GM19324 (cell line): ENCODE data around the gene BMP8B.
"Not testable (repeated sequence)": the region's sequence is repeated elsewhere in the genome, so short reads cannot be mapped to it uniquely, and the experiment has no call there.

Experiments used
- ATAC-seq: cut with Tn5 transposase; IDR thresholded peaks from one replicate; pipeline ENCODE4 v1.9.1; 2021; ENCODE audit warnings: mild to moderate bottlenecking, moderate library complexity; ENCODE audit not compliant: unreplicated experiment, low FRiP score

Gene BMP8B, protein sequence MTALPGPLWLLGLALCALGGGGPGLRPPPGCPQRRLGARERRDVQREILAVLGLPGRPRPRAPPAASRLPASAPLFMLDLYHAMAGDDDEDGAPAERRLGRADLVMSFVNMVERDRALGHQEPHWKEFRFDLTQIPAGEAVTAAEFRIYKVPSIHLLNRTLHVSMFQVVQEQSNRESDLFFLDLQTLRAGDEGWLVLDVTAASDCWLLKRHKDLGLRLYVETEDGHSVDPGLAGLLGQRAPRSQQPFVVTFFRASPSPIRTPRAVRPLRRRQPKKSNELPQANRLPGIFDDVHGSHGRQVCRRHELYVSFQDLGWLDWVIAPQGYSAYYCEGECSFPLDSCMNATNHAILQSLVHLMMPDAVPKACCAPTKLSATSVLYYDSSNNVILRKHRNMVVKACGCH

DNA sequence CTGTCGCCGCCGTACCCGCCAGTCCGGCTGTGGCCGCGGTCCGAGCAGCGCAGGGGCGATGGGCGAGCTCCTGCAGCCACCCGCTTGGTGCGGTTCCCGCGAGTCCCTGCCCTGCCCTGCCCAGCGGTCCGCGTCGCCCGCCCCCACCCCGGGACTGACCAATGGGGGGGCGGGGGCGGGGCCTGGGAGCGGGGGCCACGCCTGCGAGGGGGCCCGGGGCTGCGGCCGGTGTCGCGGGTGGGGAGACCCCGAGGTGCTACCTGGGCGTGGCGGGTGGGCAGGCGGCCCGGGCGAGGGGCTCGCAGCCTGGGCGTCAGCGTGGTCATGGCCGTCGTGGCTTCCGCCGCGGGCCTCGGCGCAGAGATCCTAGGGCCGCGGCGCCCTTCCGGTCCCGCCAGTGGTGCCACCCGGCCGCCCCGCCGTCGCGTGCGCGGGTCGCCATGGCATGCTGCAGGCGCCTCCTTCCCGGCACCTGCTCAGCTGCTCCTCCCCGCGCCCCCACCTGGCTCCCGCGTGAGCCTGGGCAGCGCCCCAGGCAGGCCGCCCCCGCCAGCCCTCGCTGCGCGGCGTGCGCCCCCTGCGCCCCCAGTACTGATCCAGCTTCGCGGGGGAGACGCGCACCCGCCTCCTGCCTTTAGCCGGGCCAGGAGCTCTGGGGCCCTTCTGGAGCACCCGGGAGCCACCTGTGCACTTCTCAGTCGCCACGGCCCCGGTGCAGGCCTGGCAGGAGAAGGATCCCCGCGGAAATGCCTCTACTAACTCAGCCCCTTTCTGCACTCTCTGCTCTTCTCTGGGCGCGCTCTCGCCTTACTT is at the start of gene BMP8B:
Gene BMP8B (minus strand): TSS at position 108 of the 813 bp plus-strand sequence. CDS start 380 bp downstream, outside the sequence.
- peak; percentile 54 for ATAC-seq

DNA sequence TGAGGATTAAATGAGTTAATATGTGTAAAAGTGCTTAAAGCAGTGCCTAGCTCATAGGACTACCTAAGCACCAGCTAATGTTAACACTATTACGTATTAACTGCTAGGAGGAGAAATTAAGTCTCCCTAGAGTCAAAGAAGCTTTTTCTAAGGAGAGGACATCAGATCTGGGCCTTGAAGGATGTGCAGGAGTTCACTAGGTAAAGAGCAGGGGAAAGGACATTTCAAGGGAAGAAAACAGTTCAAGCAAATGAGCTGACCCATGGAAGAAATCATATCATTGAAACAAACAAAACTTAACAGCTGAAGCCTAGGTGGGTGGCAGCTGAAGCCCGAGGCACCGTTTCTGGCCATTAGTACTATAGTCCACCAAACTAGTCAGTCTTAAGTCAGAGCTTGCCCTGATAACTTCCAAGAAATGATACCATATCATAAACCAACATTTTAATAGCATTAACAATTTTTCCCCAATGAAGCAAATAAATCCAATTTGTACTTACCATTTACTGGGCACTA is 48.0 kb upstream of the BMP8B start:
- no peak for ATAC-seq

DNA sequence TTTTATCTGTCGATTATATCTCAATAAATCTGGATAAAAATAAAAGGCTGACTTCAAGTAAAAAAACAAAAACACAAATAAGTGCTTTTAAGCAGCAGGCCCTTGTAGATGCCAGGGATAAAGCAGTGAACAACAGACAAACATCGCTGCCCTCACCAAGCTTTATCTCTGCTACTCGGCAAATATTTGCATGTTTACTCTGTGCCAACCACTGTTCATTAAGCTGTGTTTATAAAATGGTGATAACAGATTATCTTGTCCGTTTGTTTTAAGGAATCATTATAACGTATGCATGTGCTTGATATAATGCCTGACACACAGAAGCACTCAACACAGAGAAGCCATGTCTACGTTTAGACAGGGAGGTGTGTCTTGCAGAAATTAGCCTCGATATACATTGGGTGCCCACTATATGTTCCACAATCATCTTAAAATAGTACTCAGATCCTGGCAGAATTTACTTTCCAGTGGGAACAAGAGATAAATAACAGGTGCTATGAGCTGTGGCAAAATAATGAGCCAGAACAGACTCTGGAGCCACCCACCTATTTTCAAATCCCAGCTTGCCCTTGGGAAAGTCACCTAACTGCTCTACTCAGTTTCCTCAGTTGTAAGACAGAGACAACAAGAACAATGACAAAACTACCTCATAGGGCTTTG is 47.4 kb upstream of the BMP8B start:
- no peak for ATAC-seq

DNA sequence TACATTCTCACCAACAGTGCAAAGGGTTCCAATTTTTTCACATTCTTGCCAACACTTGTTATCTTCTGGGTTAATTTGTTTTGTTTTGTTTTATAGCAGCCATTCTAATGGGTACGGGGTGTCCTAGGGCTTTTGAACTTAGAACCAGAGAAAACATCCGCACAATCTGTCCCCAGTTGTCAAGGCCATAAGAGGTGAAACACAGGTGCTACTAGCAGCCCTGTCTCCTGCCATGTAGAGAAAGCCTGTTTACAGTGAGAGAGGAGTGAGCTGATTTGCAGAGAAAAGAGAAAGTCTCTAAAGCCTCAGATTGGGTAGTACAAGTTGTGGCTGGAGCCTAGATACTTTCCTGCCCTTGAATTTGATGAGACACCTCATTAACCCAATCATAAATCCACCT is 46.4 kb upstream of the BMP8B start:
- ATAC-seq, result no peak

DNA sequence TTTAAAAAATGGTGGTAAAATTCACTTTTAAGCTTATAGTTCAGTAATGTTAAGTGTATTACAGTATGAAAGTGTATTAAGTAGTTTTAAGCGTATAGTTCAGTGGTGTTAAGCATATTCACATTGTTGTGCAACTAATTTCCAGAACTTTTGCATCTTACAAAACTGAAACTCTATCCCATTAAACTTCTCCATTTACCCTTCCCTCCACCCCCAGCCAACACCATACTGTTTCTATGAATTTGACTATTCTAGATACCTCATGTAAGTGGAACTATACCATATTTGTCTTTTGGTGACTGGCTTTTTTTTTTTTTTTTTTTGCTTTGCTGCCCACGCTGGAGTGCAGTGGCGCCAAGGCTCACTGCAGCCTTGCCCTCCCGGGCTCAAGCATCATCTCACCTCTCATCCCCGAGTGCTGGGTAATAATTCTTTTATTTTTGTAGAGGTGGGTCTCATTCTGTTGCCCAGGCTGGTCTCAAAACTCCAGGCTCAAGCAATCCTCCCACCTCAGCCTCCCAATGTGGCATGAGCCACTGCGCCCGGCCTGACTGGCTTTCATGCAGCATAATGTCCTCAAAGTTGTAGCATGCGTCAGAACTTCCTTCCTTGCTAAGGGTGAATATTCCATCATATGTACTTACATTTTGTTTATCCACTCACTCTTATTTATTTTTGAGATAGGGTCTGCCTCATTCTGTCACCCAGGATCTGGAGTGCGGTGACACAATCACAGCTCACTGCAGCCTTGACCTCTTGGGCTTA is 45.1 kb upstream of the BMP8B start:
- no peak for ATAC-seq

DNA sequence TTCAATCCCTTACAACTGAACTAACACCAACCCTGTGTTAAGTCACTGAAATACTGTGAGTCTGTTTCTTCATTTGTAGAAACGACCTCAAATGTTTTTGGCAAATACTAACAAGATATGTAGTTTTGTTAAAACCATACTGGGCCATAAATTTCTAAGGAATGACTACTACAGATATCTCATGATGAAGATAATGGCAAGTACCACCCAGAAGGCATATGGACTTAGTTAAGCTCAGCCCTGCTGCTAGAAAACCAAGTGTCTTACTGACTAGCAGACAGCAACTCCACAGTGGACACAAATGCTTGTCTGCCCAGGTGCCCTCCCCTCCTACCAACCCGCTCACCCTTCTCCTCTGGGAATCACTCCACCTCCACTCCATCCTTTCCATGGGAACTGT is 44.5 kb upstream of the BMP8B start:
- ATAC-seq, result no peak

DNA sequence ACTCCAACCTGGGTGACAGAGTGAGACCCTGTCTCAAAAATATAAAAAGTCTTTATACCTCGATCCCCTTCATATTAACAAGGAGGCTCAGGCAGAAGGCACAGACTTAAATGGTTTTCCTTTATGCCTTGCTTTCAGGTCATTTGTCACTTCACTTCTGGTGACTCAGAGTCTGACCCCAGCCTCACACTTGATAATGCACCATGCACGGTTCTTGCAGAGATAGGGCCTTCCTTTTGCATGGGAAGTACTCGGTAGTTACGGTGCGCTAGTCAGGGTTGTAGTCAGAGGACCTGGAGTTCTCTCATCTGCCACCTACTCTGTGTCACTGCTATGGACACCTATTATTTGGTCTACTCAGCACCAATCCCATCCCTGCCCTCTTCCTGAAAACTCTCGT is 43.6 kb upstream of the BMP8B start:
- ATAC-seq, result no peak

DNA sequence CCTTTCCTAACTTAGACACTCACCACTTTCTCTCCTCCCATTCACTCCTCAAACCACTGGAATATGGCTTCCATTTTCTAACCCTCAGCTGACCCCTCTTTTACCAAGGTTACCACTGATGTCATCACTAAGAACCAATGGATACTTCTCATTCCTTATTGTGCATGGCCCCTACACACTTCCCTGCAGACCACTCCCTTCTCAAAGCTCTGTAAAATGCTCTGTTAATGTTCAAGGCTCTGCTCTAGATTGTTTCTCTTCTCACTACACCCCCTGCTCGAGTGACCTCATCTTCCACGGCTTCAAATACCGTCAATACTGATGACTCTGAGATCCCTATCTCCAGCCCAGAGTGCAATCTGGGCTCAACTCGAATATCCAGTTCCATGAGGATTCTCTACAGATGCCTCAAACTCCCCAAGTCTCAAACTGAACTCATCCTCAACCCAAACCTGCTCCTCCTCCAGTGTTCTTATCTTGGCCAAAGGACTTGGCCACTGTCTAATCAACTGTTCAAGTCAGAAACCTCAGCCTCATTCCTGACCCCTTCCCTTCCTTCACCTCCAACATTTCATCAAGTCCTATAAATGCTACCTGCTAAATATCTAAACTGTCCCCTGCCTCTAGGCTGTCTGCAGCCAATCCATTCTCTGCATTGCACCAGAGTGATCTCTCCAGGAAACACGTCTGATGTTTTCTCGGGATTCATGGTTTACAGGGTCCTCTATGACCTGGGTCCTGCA is 41.3 kb upstream of the BMP8B start:
- ATAC-seq, result no peak

DNA sequence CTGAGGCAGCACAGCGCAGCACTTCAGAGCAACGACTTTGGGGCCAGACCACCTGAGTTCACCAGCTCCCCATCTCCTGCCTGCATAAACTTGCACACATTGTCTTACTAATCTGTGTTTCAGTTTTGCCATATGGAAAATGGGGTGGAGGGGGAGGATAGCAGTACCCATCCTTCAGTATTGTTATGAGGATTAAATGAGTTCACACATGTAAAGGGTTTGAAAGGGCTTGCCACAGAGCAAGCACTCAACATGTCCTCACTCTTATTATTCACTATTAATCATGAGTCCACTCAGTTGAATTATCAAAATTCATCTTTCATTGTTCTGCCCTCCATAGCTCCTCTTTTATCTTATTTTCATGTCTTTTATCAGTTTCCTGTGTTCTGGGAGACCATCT is 40.1 kb upstream of the BMP8B start:
- no peak for ATAC-seq

DNA sequence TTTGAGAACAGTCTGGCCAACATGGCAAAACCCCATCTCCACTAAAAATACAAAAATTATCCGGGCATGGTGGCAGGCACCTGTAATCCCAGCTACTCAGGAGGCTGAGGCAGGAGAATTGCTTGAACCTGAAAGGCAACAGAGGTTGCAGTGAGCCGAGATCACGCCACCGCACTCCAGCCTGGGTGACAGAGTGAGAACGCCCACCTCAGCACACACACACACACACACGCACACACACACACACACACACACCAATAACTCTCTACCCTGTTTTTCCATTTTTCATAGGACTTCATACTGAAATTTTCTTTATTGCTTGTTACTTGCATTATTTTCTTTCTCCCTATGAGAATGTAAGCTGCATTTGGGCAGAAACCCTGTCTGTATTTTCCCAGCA is 39.6 kb upstream of the BMP8B start:
- ATAC-seq, result not testable (repeated sequence)

DNA sequence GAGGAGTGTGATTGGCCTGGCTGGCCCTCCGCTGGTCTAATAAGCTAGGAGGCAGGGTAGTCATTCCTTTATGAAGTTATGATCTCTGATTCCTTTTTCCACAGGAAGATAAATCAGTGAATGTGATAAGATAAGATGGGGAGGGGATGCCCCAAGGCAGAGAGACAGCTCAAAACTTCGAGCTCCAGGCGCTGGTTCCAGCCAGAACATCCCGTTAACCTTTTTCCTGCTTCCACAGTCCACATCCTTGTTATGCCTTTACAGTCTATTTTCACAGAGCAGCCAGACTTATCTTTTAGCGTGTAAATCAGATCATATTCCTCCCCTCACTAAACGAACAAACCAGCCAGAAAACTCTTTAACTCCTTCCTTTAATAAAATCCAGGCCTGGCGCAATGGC is 38.5 kb upstream of the BMP8B start:
- ATAC-seq, result no peak

DNA sequence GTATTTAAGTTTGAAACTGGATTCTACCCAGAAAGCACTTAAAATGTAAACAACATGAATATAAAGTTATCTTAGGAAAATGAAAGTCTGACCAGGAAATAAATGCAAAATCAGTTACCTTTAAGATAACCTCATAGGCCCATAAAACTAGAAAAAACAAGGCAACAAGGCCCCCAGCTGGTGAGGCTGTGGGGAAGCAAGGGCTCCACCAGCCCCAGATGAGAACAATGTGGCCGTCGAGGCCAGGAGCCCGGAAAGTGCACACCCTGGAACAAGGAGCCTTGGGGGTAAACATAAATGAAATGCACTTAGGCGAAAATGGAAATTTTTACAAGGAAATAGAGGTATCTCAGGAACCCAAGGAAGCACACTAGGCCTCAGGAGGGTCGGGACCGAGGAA is 37.9 kb upstream of the BMP8B start:
- no peak for ATAC-seq

DNA sequence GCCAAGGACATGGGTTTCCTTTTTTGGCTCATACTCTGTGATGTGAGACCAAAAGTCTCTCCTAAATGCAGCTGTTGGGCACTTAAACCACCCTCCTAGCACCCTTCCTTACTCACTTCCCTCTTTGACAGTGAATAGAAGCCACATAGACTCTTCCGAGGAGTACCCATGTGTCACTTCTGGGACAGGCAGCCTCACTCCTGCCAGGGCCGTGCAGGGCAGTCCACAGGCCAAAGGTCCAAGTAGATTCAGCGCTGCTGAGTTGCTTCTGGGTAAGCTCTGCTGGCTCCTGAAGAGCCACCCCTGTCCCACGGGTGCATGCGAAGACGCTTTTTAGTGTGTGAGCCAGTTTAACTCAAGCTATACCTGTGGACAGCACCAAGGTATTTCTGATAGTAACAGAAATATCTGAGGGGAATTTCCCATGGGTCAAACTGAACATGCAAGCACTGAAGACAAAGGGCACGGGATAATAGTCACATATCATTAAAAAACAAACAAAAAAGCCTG is 36.8 kb upstream of the BMP8B start:
- ATAC-seq, result no peak

DNA sequence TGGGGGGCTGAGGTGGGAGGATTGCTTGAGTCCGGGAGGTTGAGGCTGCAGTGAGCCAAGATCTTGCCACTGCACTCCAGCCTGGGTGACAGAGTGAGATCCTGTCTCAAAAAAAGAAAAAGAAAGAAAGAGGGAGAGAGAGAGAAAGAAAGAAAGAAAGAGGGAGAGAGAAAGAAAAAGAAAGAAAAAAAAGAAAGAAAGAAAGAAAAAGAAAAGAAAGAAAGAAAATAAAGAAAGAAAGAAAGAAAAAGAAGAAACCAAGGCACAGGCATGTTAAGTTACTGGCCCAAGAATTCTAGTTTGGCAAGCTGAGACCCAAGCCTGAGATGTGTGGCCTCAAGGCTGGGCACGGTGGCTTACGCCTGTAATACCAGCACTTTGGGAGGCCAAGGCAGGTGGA is 34.8 kb upstream of the BMP8B start:
- not testable (repeated sequence) for ATAC-seq

DNA sequence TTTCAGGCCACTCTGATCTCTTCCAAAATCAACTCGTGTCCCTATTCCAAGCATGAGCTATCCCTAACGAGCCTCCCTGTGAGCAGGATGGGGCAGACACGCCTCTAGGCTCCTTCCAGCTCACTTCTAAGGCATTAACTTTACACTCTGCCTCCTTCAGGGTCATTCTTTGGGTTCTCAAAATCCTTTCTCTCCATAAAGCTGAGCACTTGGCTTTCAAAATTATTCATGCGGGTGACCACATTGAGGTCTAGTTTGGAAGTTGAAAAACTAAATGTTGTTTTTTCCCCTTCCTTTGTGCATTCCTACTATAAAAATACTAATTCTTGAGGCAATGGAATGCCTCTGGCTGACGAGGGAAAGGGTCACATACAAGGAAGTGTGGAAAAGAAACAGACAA is 33.5 kb upstream of the BMP8B start:
- ATAC-seq, result no peak

DNA sequence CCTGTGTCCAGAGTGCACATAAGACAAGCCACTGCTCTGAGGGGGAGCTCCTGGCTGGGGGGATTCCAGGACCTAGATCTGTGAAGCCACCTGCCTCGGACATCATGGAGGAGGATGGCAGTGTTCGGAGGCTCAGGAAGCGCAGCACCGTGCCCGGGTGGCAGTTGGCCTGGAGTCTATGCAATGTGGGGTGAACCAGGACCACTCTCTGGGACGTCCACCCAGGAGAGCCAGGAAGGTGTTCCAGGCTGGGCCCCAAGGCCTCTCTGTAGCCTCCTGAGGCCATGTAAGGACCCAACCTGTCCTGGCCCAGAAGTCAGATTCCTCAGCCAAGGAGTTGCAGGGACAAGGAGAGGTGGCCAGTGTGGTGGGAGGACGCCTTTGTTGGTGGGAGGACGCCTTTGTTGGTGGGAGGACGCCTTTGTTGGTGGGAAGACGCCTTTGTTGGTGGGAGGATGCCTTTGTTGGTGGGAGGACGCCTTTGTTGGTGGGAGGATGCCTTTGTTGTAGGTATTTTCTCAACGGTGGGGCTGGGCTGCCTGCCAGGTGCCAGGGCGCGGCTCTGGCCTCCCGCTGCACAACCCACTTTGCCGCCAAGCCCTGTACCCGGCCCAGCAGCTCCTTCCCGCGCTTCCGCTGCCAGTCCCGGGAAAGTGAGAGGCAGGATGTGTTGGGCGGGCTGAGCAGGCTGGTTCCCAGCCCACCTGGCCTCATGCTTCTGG is 30.6 kb upstream of the BMP8B start:
- ATAC-seq, result no peak

DNA sequence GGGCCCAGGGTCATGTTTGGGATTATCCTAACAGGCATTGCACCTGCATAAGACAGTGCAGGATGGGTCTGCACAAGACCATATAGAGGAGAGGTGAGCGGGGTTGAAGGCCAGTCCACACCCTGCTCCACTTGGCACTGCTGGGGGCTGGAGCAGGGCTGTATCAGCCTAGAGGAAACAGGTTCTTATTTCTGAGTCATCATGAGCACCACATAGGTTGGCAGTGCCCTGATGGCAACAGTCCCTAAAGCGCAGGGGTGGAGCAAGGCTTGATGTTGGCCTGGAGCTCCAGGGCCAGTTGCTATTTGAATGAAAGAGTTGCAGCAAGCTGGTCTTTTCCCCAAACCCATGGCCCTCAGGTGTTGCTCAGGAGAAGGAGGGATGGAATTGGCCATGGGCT is 29.8 kb upstream of the BMP8B start:
- ATAC-seq, result no peak

DNA sequence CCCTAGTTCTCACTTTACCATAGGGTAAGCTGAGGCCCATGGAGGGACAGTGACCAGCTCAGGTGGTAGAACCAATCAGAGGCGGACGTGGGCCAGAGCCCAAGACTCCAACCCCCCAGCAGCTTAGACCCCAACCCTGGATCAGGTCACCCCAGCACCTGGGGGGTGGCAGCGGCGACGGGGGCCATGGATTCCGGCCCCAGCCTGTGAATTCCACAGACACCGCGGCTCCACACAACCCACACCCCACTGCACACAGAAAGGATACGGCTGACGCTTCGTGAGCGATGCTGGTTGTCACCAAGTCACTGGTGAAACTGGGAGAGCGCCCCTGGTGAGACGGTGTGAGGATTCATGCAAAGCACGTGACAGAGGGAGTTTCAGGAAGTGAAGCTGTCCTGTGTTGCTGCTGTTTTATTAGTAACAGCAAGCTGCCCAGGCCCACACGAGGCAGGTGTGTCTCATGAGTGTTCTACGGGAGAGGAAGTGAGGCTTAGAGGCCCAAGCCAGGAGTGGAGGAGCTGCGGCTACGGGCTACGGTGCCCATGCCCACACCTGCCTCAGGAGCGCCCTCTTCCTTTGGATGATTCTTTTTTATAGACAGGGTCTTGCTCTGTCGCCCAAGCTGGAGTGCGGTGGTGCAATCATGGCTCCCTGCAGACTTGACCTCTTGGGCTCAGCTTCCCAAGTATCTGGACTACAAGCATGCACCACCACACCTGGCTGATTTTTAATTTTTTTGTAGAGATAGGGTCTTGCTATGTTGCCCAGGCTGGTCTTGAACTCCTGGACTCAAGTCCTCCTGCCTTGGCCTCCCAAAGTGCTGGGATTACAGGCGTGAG is 28.6 kb upstream of the BMP8B start:
- ATAC-seq, result peak; percentile 73
